Activated naive CD8-positive, alpha-beta T cell treated with anti-CD3 and anti-CD28 coated beads, Interleukin-2, amount 50 U/mL, for 24 hours (primary cell): ENCODE results near the gene EME1.

ENCODE experiments used
- ATAC-seq: fragments of 150-1000 bp; cut with Tn5 transposase; one replicate; pipeline ENCODE4 v1.10.0; 2021
- DNase-seq: peaks from one replicate; pipeline ENCODE4 v3.0.0; 2021
- H3K27ac Mint-ChIP-seq: one replicate; pipeline ENCODE4 v1.8.0; 2021; ENCODE audit warnings: mild to moderate bottlenecking, mixed read lengths
- H3K27me3 Mint-ChIP-seq: one replicate; pipeline ENCODE4 v1.8.0; 2021; ENCODE audit warnings: mixed read lengths
- H3K36me3 Mint-ChIP-seq: one replicate; pipeline ENCODE4 v1.8.0; 2021; ENCODE audit warnings: low read depth, mixed read lengths
- H3K4me1 Mint-ChIP-seq: one replicate; pipeline ENCODE4 v1.8.0; 2021; ENCODE audit warnings: mixed read lengths
- H3K4me3 Mint-ChIP-seq: one replicate; pipeline ENCODE4 v1.8.0; 2021; ENCODE audit warnings: mild to moderate bottlenecking, moderate library complexity, mixed read lengths
- H3K9me3 Mint-ChIP-seq: one replicate; pipeline ENCODE4 v1.8.0; 2021; ENCODE audit warnings: mixed read lengths

The EME1 gene

GRCh38 chr17:50345432-50346312 lies 27.4 kb upstream of the EME1 start, which contains the start of gene XYLT2:
TSS of gene XYLT2 (plus strand) at chr17:50346126. CDS start at chr17:50346141, 15 bp downstream.
- H3K36me3 Mint-ChIP-seq, result no peaks in the 10 kb centered on the region
- H3K9me3 Mint-ChIP-seq, result no peaks in the 10 kb centered on the region
- H3K27ac Mint-ChIP-seq, result peak within 1 kb of the TSS; percentile 89
- H3K4me3 Mint-ChIP-seq, result peak within 1 kb of the TSS; percentile 89
- ATAC-seq (peak; percentile 86), DNase-seq (peak; percentile 89)
- no peaks in the 10 kb centered on the region for H3K27me3 Mint-ChIP-seq
- peaks cover 37% of the 10 kb centered on the region for H3K4me1 Mint-ChIP-seq

GRCh38 chr17:50346313-50347116 lies 26.5 kb upstream of the EME1 start:
- H3K9me3 Mint-ChIP-seq, result no peaks in the 10 kb centered on the region

GRCh38 chr17:50347117-50347893 lies 25.7 kb upstream of the EME1 start:
- Mint-ChIP-seq H3K27me3 (no peaks in the 10 kb centered on the region), H3K4me3 (peak overlapping the region; percentile 89), H3K4me1 (peaks cover 40% of the 10 kb centered on the region), H3K27ac (peak overlapping the region; percentile 82), H3K36me3 (peaks cover under 1% of the 10 kb centered on the region), H3K9me3 (no peaks in the 10 kb centered on the region)
- DNase-seq (no peak), ATAC-seq (no peak)

More at GRCh38 chr17:50346313-50347116, 26.5 kb upstream of the EME1 start:
- Mint-ChIP-seq H3K27me3 (no peaks in the 10 kb centered on the region), H3K36me3 (no peaks in the 10 kb centered on the region), H3K4me3 (peak overlapping the region; percentile 89), H3K27ac (peak overlapping the region; percentile 89), H3K4me1 (peaks cover 38% of the 10 kb centered on the region)
- ATAC-seq, result peak; percentile 60
- DNase-seq, result peak; percentile 55

- H3K4me3 Mint-ChIP-seq, result peak overlapping the region; percentile 89
- no peak overlapping the region for H3K27ac Mint-ChIP-seq
- ATAC-seq (no peak), DNase-seq (no peak)
- peaks cover 40% of the 10 kb centered on the region for H3K4me1 Mint-ChIP-seq
- H3K9me3 Mint-ChIP-seq, result no peaks in the 10 kb centered on the region
- no peaks in the 10 kb centered on the region for H3K27me3 Mint-ChIP-seq
- H3K36me3 Mint-ChIP-seq, result peaks cover 2% of the 10 kb centered on the region
Measured at GRCh38 chr17:50347894-50348291, 25.1 kb upstream of the EME1 start.

- Mint-ChIP-seq H3K4me1 (peaks cover 40% of the 10 kb centered on the region), H3K27me3 (no peaks in the 10 kb centered on the region), H3K9me3 (no peaks in the 10 kb centered on the region), H3K36me3 (peaks cover 2% of the 10 kb centered on the region), H3K27ac (peak overlapping the region; percentile 48), H3K4me3 (peak overlapping the region; percentile 89)
- DNase-seq (no peak), ATAC-seq (no peak)
Measured at GRCh38 chr17:50348522-50349242, 24.3 kb upstream of the EME1 start.

- Mint-ChIP-seq H3K27me3 (no peaks in the 10 kb centered on the region), H3K4me3 (no peak overlapping the region), H3K9me3 (no peaks in the 10 kb centered on the region), H3K27ac (peak overlapping the region; percentile 48), H3K4me1 (peaks cover 40% of the 10 kb centered on the region), H3K36me3 (peaks cover 2% of the 10 kb centered on the region)
- no peak for ATAC-seq
- no peak for DNase-seq
Measured at GRCh38 chr17:50349243-50349600, 23.8 kb upstream of the EME1 start.

GRCh38 chr17:50350733-50351132 lies 22.3 kb upstream of the EME1 start:
- Mint-ChIP-seq H3K4me3 (no peak overlapping the region), H3K27me3 (no peaks in the 10 kb centered on the region), H3K9me3 (no peaks in the 10 kb centered on the region), H3K36me3 (peaks cover 2% of the 10 kb centered on the region), H3K4me1 (peaks cover 32% of the 10 kb centered on the region), H3K27ac (no peak overlapping the region)
- no peak for ATAC-seq
- no peak for DNase-seq

GRCh38 chr17:50352072-50352692 lies 20.8 kb upstream of the EME1 start:
- Mint-ChIP-seq H3K36me3 (peaks cover 3% of the 10 kb centered on the region), H3K27ac (peak overlapping the region; percentile 30), H3K9me3 (no peaks in the 10 kb centered on the region)

GRCh38 chr17:50352693-50353599 lies 20.1 kb upstream of the EME1 start:
- Mint-ChIP-seq H3K27ac (no peak overlapping the region), H3K36me3 (peaks cover 4% of the 10 kb centered on the region), H3K27me3 (no peaks in the 10 kb centered on the region), H3K4me1 (peaks cover 17% of the 10 kb centered on the region), H3K4me3 (no peak overlapping the region), H3K9me3 (no peaks in the 10 kb centered on the region)
- no peak for ATAC-seq
- DNase-seq, result no peak

More at GRCh38 chr17:50352072-50352692, 20.8 kb upstream of the EME1 start:
- Mint-ChIP-seq H3K27me3 (no peaks in the 10 kb centered on the region), H3K4me1 (peaks cover 25% of the 10 kb centered on the region), H3K4me3 (no peak overlapping the region)
- no peak for ATAC-seq
- DNase-seq, result no peak

GRCh38 chr17:50353600-50354195 lies 19.3 kb upstream of the EME1 start:
- H3K9me3 Mint-ChIP-seq, result no peaks in the 10 kb centered on the region
- peaks cover 4% of the 10 kb centered on the region for H3K36me3 Mint-ChIP-seq
- no peak overlapping the region for H3K4me3 Mint-ChIP-seq
- DNase-seq (no peak), ATAC-seq (no peak)
- peaks cover 10% of the 10 kb centered on the region for H3K4me1 Mint-ChIP-seq
- H3K27ac Mint-ChIP-seq, result no peak overlapping the region
- H3K27me3 Mint-ChIP-seq, result no peaks in the 10 kb centered on the region

GRCh38 chr17:50354198-50354597 lies 18.8 kb upstream of the EME1 start:
- H3K4me3 Mint-ChIP-seq, result no peak overlapping the region
- H3K9me3 Mint-ChIP-seq, result no peaks in the 10 kb centered on the region
- no peak overlapping the region for H3K27ac Mint-ChIP-seq
- no peaks in the 10 kb centered on the region for H3K27me3 Mint-ChIP-seq
- DNase-seq (no peak), ATAC-seq (no peak)
- H3K36me3 Mint-ChIP-seq, result peaks cover 6% of the 10 kb centered on the region
- peaks cover 6% of the 10 kb centered on the region for H3K4me1 Mint-ChIP-seq

GRCh38 chr17:50354776-50355175 lies 18.3 kb upstream of the EME1 start:
- ATAC-seq (no peak), DNase-seq (no peak)
- H3K9me3 Mint-ChIP-seq, result no peaks in the 10 kb centered on the region
- no peaks in the 10 kb centered on the region for H3K27me3 Mint-ChIP-seq
- peaks cover 6% of the 10 kb centered on the region for H3K36me3 Mint-ChIP-seq
- H3K4me1 Mint-ChIP-seq, result peaks cover 3% of the 10 kb centered on the region
- no peak overlapping the region for H3K4me3 Mint-ChIP-seq
- H3K27ac Mint-ChIP-seq, result no peak overlapping the region
